Effector memory CD8-positive, alpha-beta T cell (primary cell): Measurements from ENCODE around the gene TMEM151B.

Source experiments
- ATAC-seq: fragments of 150-1000 bp; cut with Tn5 transposase; replicated peaks from 2 replicates; pipeline ENCODE4 v1.10.0; 2021; ENCODE audit warnings: mild to moderate bottlenecking, moderate library complexity
- DNase-seq, 3 experiments: peaks; one replicate each; pipeline ENCODE4 v3.0.0; 2021
- H3K27ac Mint-ChIP-seq, 2 donors: one replicate each; pipeline ENCODE4 v1.8.0; 2022; ENCODE audit warnings: mild to moderate bottlenecking in 2 of 2, mixed read lengths in 2 of 2, moderate library complexity in 2 of 2
- H3K27me3 Mint-ChIP-seq, 2 donors: one replicate each; pipeline ENCODE4 v1.8.0; 2022; ENCODE audit warnings: mixed read lengths in 2 of 2
- H3K36me3 Mint-ChIP-seq: one replicate; pipeline ENCODE4 v1.8.0; 2022; ENCODE audit warnings: mild to moderate bottlenecking, moderate library complexity, mixed read lengths; ENCODE audit not compliant: insufficient read depth
- H3K4me1 Mint-ChIP-seq, 2 donors: one replicate each; pipeline ENCODE4 v1.8.0; 2022; ENCODE audit warnings: low read depth in 2 of 2, mixed read lengths in 2 of 2
- H3K4me3 Mint-ChIP-seq, 2 donors: one replicate each; pipeline ENCODE4 v1.8.0; 2022; ENCODE audit warnings: mild to moderate bottlenecking in 2 of 2, mixed read lengths in 2 of 2, moderate library complexity in 2 of 2
- H3K9me3 Mint-ChIP-seq, 2 donors: one replicate each; pipeline ENCODE4 v1.8.0; 2022; ENCODE audit warnings: mixed read lengths in 2 of 2

Gene TMEM151B

GRCh38 chr6:44269178-44269920 is 901 bp upstream of the TMEM151B start:
- ATAC-seq, result no peak
- H3K4me1 Mint-ChIP-seq, result peaks cover 18 to 22% of the 10 kb centered on the region in 2 donors
- H3K36me3 Mint-ChIP-seq, result peaks cover 13% of the 10 kb centered on the region
- peak overlapping the region; percentile 75 to 77 for H3K4me3 Mint-ChIP-seq
- no peak for DNase-seq
- H3K27ac Mint-ChIP-seq, result no peak overlapping the region
- H3K9me3 Mint-ChIP-seq, result no peaks in the 10 kb centered on the region
- peaks cover 49 to 58% of the 10 kb centered on the region in 2 donors for H3K27me3 Mint-ChIP-seq

- H3K4me1 Mint-ChIP-seq, result peaks cover 13 to 15% of the 10 kb centered on the region in 2 donors
- peak overlapping the region; percentile 65 to 75 for H3K4me3 Mint-ChIP-seq
- peaks cover 54 to 64% of the 10 kb centered on the region in 2 donors for H3K27me3 Mint-ChIP-seq
- no peak overlapping the region for H3K27ac Mint-ChIP-seq
- ATAC-seq (peak; percentile 28), DNase-seq (no peak)
- peaks cover 11% of the 10 kb centered on the region for H3K36me3 Mint-ChIP-seq
- H3K9me3 Mint-ChIP-seq, result no peaks in the 10 kb centered on the region
Observed at GRCh38 chr6:44270526-44271405, 516 bp downstream of the TMEM151B start.

DNA sequence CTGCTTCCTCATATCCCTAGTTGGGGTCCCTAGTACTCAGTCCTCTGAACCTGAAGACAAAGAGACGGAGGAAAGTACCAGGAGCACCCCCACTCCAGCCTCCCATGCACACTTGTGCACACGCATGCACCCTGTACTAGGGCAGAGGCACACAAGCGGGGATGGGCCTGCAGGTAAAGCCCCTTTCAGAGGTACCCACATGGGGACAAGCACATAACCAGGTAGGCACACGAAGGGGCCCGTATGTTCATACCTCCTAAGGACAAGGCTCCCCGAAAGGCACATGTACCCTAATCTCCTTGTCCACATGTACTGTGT is 1.1 kb downstream of the TMEM151B start:
- Mint-ChIP-seq H3K9me3 (no peaks in the 10 kb centered on the region), H3K4me3 (peak overlapping the region; percentile 65 to 73), H3K27me3 (peaks cover 54 to 65% of the 10 kb centered on the region in 2 donors), H3K4me1 (peaks cover 13 to 15% of the 10 kb centered on the region in 2 donors), H3K36me3 (peaks cover 11% of the 10 kb centered on the region), H3K27ac (no peak overlapping the region)
- ATAC-seq (no peak), DNase-seq (no peak)

DNA sequence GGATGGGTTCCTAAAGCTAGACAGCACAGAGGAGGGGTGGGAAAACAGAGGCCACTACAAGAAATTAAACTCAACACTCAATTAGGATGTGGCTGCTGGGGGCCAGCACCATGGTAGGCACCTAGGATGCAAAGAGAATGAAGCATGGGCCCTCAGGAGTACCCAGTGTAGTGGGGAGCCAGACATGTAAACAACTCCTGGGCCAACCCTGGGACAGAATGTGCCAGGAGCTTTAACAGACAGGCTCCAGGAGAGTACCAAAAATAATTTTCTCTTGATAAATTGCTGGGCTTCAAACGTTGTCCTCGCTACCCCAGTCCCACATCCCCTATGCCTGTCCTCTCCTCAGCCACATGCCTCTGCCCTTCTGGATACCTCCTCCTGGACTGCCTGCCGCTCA is 1.7 kb downstream of the TMEM151B start:
- Mint-ChIP-seq H3K36me3 (peaks cover 7% of the 10 kb centered on the region), H3K4me1 (peaks cover 11 to 12% of the 10 kb centered on the region in 2 donors), H3K27ac (no peak overlapping the region), H3K4me3 (peak overlapping the region in 1 of 2 donors; percentile 65), H3K9me3 (no peaks in the 10 kb centered on the region), H3K27me3 (peaks cover 58 to 71% of the 10 kb centered on the region in 2 donors)
- no peak for ATAC-seq
- no peak for DNase-seq

- peaks cover 64 to 77% of the 10 kb centered on the region in 2 donors for H3K27me3 Mint-ChIP-seq
- H3K4me1 Mint-ChIP-seq, result peaks cover 8 to 12% of the 10 kb centered on the region in 2 donors
- no peak overlapping the region for H3K4me3 Mint-ChIP-seq
- no peak overlapping the region for H3K27ac Mint-ChIP-seq
- DNase-seq (no peak), ATAC-seq (no peak)
- H3K9me3 Mint-ChIP-seq, result no peaks in the 10 kb centered on the region
- H3K36me3 Mint-ChIP-seq, result peaks cover 7% of the 10 kb centered on the region
Observed at GRCh38 chr6:44272529-44272928, 2.3 kb downstream of the TMEM151B start.

DNA sequence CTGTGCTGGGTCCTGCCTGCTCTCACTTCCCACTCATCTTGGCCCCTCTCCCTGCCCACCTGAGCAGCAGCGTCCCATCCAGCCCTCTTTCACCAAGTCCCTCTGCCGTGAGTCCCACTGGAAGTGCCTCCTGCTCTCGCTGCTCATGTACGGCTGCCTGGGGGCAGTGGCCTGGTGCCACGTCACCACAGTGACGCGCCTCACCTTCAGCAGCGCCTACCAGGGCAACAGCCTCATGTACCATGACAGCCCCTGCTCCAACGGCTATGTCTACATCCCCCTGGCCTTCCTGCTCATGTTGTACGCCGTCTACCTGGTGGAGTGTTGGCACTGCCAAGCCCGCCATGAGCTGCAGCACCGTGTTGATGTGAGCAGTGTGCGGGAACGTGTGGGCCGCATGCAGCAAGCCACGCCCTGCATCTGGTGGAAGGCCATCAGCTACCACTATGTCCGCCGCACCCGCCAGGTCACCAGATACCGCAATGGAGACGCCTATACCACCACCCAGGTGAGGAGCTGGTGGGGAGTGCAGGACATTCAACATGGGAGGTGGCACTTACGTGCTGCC is 2.8 kb downstream of the TMEM151B start:
- H3K27me3 Mint-ChIP-seq, result peaks cover 70 to 83% of the 10 kb centered on the region in 2 donors
- no peak overlapping the region for H3K27ac Mint-ChIP-seq
- ATAC-seq (no peak), DNase-seq (no peak)
- H3K9me3 Mint-ChIP-seq, result no peaks in the 10 kb centered on the region
- peaks cover 8 to 10% of the 10 kb centered on the region in 2 donors for H3K4me1 Mint-ChIP-seq
- H3K4me3 Mint-ChIP-seq, result no peak overlapping the region
- H3K36me3 Mint-ChIP-seq, result peaks cover 3% of the 10 kb centered on the region

- Mint-ChIP-seq H3K4me1 (peaks cover 8 to 10% of the 10 kb centered on the region in 2 donors), H3K9me3 (no peaks in the 10 kb centered on the region), H3K27ac (no peak overlapping the region), H3K27me3 (peaks cover 75 to 84% of the 10 kb centered on the region in 2 donors), H3K4me3 (no peak overlapping the region), H3K36me3 (peaks cover 3% of the 10 kb centered on the region)
- ATAC-seq (no peak), DNase-seq (no peak)
Observed at GRCh38 chr6:44273617-44274016, 3.4 kb downstream of the TMEM151B start.

DNA sequence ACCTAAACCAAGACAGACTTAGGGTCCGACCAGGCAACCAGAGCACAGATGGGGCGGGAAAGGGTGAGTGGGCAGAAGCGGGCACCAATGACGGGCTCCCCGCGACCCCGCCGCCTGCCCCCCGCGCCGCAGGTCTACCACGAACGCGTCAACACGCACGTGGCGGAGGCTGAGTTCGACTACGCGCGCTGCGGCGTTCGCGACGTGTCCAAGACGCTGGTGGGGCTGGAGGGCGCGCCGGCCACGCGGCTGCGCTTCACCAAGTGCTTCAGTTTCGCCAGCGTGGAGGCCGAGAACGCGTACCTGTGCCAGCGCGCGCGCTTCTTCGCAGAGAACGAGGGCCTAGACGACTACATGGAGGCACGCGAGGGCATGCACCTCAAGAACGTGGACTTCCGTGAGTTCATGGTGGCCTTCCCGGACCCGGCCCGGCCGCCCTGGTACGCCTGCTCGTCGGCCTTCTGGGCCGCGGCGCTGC is 5.1 kb downstream of the TMEM151B start:
- Mint-ChIP-seq H3K9me3 (no peaks in the 10 kb centered on the region), H3K4me1 (peaks cover 4 to 5% of the 10 kb centered on the region in 2 donors), H3K27ac (no peak overlapping the region), H3K27me3 (peaks cover 72 to 84% of the 10 kb centered on the region in 2 donors), H3K36me3 (peaks cover 6% of the 10 kb centered on the region), H3K4me3 (peak overlapping the region in 1 of 2 donors; percentile 51)
- DNase-seq, result no peak
- no peak for ATAC-seq

GRCh38 chr6:44275749-44276648 is 5.7 kb downstream of the TMEM151B start:
- Mint-ChIP-seq H3K4me3 (no peak overlapping the region), H3K36me3 (peaks cover 6% of the 10 kb centered on the region), H3K27me3 (peaks cover 71 to 88% of the 10 kb centered on the region in 2 donors), H3K27ac (no peak overlapping the region), H3K4me1 (peaks cover 4 to 5% of the 10 kb centered on the region in 2 donors), H3K9me3 (no peaks in the 10 kb centered on the region)
- no peak for DNase-seq
- ATAC-seq, result peak; percentile 78

DNA sequence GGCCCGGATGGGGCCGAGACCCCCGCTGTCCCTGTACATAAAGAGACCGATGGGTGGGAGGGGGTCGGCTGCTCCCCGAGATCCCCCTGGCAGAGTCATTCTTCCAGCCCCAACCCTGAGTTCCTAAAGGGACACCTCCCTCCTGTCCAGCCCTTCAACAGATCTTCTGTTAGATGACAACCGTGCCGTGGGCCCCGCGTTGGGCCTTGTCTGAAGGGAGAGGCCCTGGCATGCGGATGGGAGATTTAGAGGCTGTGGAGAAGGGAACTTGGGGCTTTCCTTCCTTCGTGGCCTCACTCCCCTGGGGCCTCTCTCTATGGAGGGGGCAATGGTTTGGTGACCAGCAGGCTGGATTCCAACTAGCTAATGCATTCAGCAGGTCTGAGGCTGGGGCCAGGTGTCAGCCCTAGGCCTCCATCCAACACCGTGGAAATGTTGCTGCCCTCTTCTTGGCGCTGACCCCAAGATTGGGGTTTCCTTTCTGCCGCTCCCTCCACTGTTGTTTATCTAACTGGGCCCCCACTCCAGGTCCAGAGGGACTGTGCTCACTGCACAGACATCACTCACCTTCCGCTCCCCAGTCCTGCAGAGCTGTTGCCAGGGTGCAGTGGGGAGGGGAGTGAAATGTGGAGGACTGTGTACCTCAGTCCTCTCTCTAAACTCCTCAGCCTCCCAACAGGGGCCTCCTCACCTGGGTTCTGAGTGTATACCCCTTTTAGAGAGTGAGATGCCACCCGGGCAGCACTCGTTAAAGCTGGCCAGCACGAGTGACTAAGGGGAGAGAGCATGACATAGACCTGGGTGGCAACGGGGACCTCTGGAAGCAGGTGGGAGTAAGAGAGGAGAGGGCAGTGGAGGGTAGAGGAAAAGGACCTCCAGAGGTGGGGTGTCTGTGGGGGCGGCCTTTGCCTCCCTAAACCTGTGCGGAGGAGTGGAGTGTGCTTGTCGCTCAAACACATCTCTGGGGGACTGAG is 6.7 kb downstream of the TMEM151B start:
- Mint-ChIP-seq H3K27ac (no peak overlapping the region), H3K4me1 (peaks cover 0 to 3% of the 10 kb centered on the region in 2 donors), H3K27me3 (peaks cover 64 to 79% of the 10 kb centered on the region in 2 donors), H3K9me3 (no peaks in the 10 kb centered on the region), H3K4me3 (peak overlapping the region; percentile 18 to 50), H3K36me3 (peaks cover 6% of the 10 kb centered on the region)
- ATAC-seq (no peak), DNase-seq (no peak)

GRCh38 chr6:44277763-44278162 is 7.5 kb downstream of the TMEM151B start:
- H3K4me1 Mint-ChIP-seq, result peaks cover 0 to 3% of the 10 kb centered on the region in 2 donors
- DNase-seq, result no peak
- no peak overlapping the region for H3K27ac Mint-ChIP-seq
- H3K36me3 Mint-ChIP-seq, result peaks cover 6% of the 10 kb centered on the region
- H3K9me3 Mint-ChIP-seq, result no peaks in the 10 kb centered on the region
- no peak overlapping the region for H3K4me3 Mint-ChIP-seq
- ATAC-seq, result no peak
- peaks cover 58 to 70% of the 10 kb centered on the region in 2 donors for H3K27me3 Mint-ChIP-seq

- H3K9me3 Mint-ChIP-seq, result no peaks in the 10 kb centered on the region
- H3K4me3 Mint-ChIP-seq, result no peak overlapping the region
- H3K27ac Mint-ChIP-seq, result no peak overlapping the region
- no peak for ATAC-seq
- peaks cover 6% of the 10 kb centered on the region for H3K36me3 Mint-ChIP-seq
- DNase-seq, result no peak
- H3K4me1 Mint-ChIP-seq, result peaks cover 0 to 3% of the 10 kb centered on the region in 2 donors
- H3K27me3 Mint-ChIP-seq, result peaks cover 57 to 70% of the 10 kb centered on the region in 2 donors
Observed at GRCh38 chr6:44278315-44278714, 8.1 kb downstream of the TMEM151B start.
